CD14-positive monocyte (primary cell): ENCODE data around the gene ARRB1. TPM values are rescaled to one million over a fixed set of nuclear protein-coding genes. Genes with fewer than 3 reads are reported as not detected.

Source experiments
- DNase-seq, 3 donors: peaks; one replicate each; pipeline ENCODE4 v3.0.0-alpha.2; 2011 to 2022
- H2AFZ ChIP-seq: 2 replicates; pipeline ENCODE4 v1.6.0; 2012; ENCODE audit warnings: mild to moderate bottlenecking, low read depth, low read length, inconsistent platforms; ENCODE audit not compliant: insufficient read depth, poor library complexity, severe bottlenecking
- H3K27ac ChIP-seq, 2 donors: 1 replicate in 1 of 2; 2 replicates in 1 of 2; pipeline ENCODE4 v1.5.1; 2012 to 2013; ENCODE audit warnings: low read length in 2 of 2, control low read depth in 1 of 2, inconsistent platforms in 1 of 2, low read depth in 1 of 2, mild to moderate bottlenecking in 1 of 2
- H3K27me3 ChIP-seq, 2 donors: one replicate each; pipeline versions ENCODE4 v1.6.0 to v1.6.1; 2011 to 2013; ENCODE audit warnings: low read length in 2 of 2; ENCODE audit not compliant: control insufficient read depth in 2 of 2, insufficient read depth in 2 of 2
- H3K36me3 ChIP-seq, 2 donors: replicated peaks in 1 of 2; 1 replicate in 1 of 2; 2 replicates in 1 of 2; pipeline versions ENCODE4 v1.5.1 to v1.6.1; 2012 to 2013; ENCODE audit warnings: low read length in 2 of 2, control low read depth in 1 of 2, inconsistent platforms in 1 of 2, mild to moderate bottlenecking in 1 of 2; ENCODE audit not compliant: insufficient read depth in 2 of 2, control insufficient read depth in 1 of 2
- H3K4me1 ChIP-seq, 2 donors: 1 replicate in 1 of 2; 2 replicates in 1 of 2; pipeline versions ENCODE4 v1.5.1 to v1.6.1; 2012 to 2013; ENCODE audit warnings: low read length in 2 of 2, control low read depth in 1 of 2, inconsistent platforms in 1 of 2, mild to moderate bottlenecking in 1 of 2, moderate library complexity in 1 of 2; ENCODE audit not compliant: insufficient read depth in 2 of 2, control insufficient read depth in 1 of 2
- H3K4me2 ChIP-seq: replicated peaks from 2 replicates; pipeline ENCODE3; 2012; ENCODE audit warnings: low read length, moderate library complexity, mild to moderate bottlenecking; ENCODE audit not compliant: poor library complexity, severe bottlenecking; ENCODE audit errors: extremely low read depth
- H3K4me3 ChIP-seq, 3 experiments: fragments of 200-600 bp in 1 of 3; sonication (generic) in 1 of 3; replicated peaks in 1 of 3; 1 replicate in 2 of 3; 2 replicates in 1 of 3; pipeline ENCODE4 v1.5.1; 2011 to 2013; ENCODE audit warnings: low read length in 3 of 3, mild to moderate bottlenecking in 3 of 3, control low read depth in 2 of 3, low read depth in 2 of 3, inconsistent platforms in 1 of 3, moderate library complexity in 1 of 3
- H3K79me2 ChIP-seq: 2 replicates; pipeline ENCODE4 v1.6.0; 2012; ENCODE audit warnings: mild to moderate bottlenecking, control low read depth, inconsistent platforms, low read length, moderate library complexity; ENCODE audit not compliant: insufficient read depth
- H3K9ac ChIP-seq: 2 replicates; pipeline ENCODE4 v1.6.0; 2017; ENCODE audit warnings: low read length, mild to moderate bottlenecking; ENCODE audit not compliant: insufficient read depth, poor library complexity, severe bottlenecking
- H3K9me3 ChIP-seq, 2 donors: replicated peaks in 1 of 2; 1 replicate in 1 of 2; 2 replicates in 1 of 2; pipeline versions ENCODE4 v1.5.1 to v1.6.1; 2012 to 2013; ENCODE audit warnings: low read length in 2 of 2, control low read depth in 1 of 2; ENCODE audit not compliant: control insufficient read depth in 1 of 2, insufficient read depth in 1 of 2
- H4K20me1 ChIP-seq: 2 replicates; pipeline ENCODE4 v1.6.0; 2012; ENCODE audit warnings: mild to moderate bottlenecking, low read length, control low read depth, moderate library complexity; ENCODE audit not compliant: insufficient read depth
- H3K27ac Mint-ChIP-seq, 7 donors: one replicate each; pipeline ENCODE4 v1.8.0; 2020; ENCODE audit warnings: mild to moderate bottlenecking in 7 of 7, mixed read lengths in 7 of 7, moderate library complexity in 6 of 7, inconsistent platforms in 2 of 7
- H3K27me3 Mint-ChIP-seq, 3 donors: one replicate each; pipeline ENCODE4 v1.8.0; 2021 to 2022; ENCODE audit warnings: low read depth in 3 of 3, mild to moderate bottlenecking in 3 of 3, mixed read lengths in 3 of 3, moderate library complexity in 3 of 3, inconsistent platforms in 1 of 3
- H3K36me3 Mint-ChIP-seq, 2 donors: one replicate each; pipeline ENCODE4 v1.8.0; 2020; ENCODE audit warnings: mixed read lengths in 2 of 2, inconsistent platforms in 1 of 2, mild to moderate bottlenecking in 1 of 2
- H3K4me1 Mint-ChIP-seq: one replicate; pipeline ENCODE4 v1.8.0; 2020; ENCODE audit warnings: mild to moderate bottlenecking, mixed read lengths
- H3K4me3 Mint-ChIP-seq, 2 donors: one replicate each; pipeline ENCODE4 v1.8.0; 2020; ENCODE audit warnings: mild to moderate bottlenecking in 2 of 2, mixed read lengths in 2 of 2, moderate library complexity in 1 of 2
- H3K9me3 Mint-ChIP-seq, 7 donors: one replicate each; pipeline ENCODE4 v1.8.0; 2020 to 2022; ENCODE audit warnings: mixed read lengths in 7 of 7, mild to moderate bottlenecking in 6 of 7, moderate library complexity in 6 of 7, inconsistent platforms in 2 of 7
- CTCF ChIP-seq: fragments of 200-600 bp; IDR thresholded peaks from one replicate; pipeline ENCODE4 v1.8.0; 2022; ENCODE audit warnings: antibody characterized with exemption, mild to moderate bottlenecking
- WGBS: methylation state at CpG from one replicate; pipeline ENCODE4 v1.1.5; 2013; ENCODE audit warnings: missing lambda C conversion rate; ENCODE audit not compliant: insufficient coverage; 5-methylcytosine and 5-hydroxymethylcytosine counted together
- intact Hi-C, 2 donors: fragments of 100-400 bp; cut with micrococcal nuclease; formaldehyde crosslinking; loops; one replicate each; pipeline versions ENCODE4 v1.15.0 to v1.15.1; 2023
- polyA plus RNA-seq, 3 donors: library from polyadenylated mRNA; depleted of rRNA in 1 of 3; unstranded in 2 of 3; stranded (reverse) in 1 of 3; fragments of 300-500 nt in 2 of 3; fragments of >200 nt in 1 of 3; fragmentation: Illumina TruSeq in 2 of 3; gene quantifications; 1 replicate in 2 of 3; 2 replicates in 1 of 3; pipeline ENCODE4 v1.2.3, GENCODE V29; 2012 to 2021

ARRB1 gene
- polyA plus RNA-seq, 3 donors = 52.6 to 114 (median 66.5) TPM

- peaks cover 0 to 2% (median 0%) of the 10 kb centered on the region in 3 donors for H3K27me3 Mint-ChIP-seq
- H3K9me3 ChIP-seq = no peaks in the 10 kb centered on the region
- intact Hi-C loops = no loop called here
- no peak overlapping the region for H2AFZ ChIP-seq
- peak overlapping the region; percentile 79 to 86 for H3K27ac ChIP-seq
- peaks cover 97% of the 10 kb centered on the region for H3K79me2 ChIP-seq
- H4K20me1 ChIP-seq = peaks cover 100% of the 10 kb centered on the region
- no CpG with 5 or more reads among the region's 8 CpGs for WGBS
- peaks cover 0 to 2% (median 0%) of the 10 kb centered on the region in 7 donors for H3K9me3 Mint-ChIP-seq
- peak overlapping the region; percentile 73 to 88 for H3K4me3 Mint-ChIP-seq
- H3K9ac ChIP-seq = peak overlapping the region; percentile 41
- peaks cover 100% of the 10 kb centered on the region in 2 donors for H3K4me1 ChIP-seq
- peak overlapping the region in 1 of 3 experiments; percentile 98 for H3K4me3 ChIP-seq
- peaks cover 99% of the 10 kb centered on the region for H3K4me1 Mint-ChIP-seq
- H3K4me2 ChIP-seq = peak overlapping the region; percentile 88
- DNase-seq = peak in 1 of 3 donors; percentile 46
- peaks cover 32 to 68% of the 10 kb centered on the region in 2 donors for H3K36me3 Mint-ChIP-seq
- H3K36me3 ChIP-seq = peaks cover 0 to 31% of the 10 kb centered on the region in 2 donors
- H3K27me3 ChIP-seq = no peaks in the 10 kb centered on the region
- H3K27ac Mint-ChIP-seq = peak overlapping the region; percentile 87 to 97 (median 96)
- no peak for TF ChIP-seq CTCF
Observed at GRCh38 chr11:75338516-75339208, 12.8 kb downstream of the ARRB1 start.

GRCh38 chr11:75337195-75337654 lies 14.2 kb downstream of the ARRB1 start:
- Histone ChIP-seq H4K20me1 (peaks cover 100% of the 10 kb centered on the region), H3K4me2 (peak overlapping the region; percentile 88), H3K27ac (peak overlapping the region; percentile 52 to 86), H3K9ac (peak overlapping the region; percentile 44), H3K4me1 (peaks cover 92 to 95% of the 10 kb centered on the region in 2 donors), H3K79me2 (peaks cover 97% of the 10 kb centered on the region), H3K4me3 (peak overlapping the region in 1 of 3 experiments; percentile 56), H2AFZ (no peak overlapping the region), H3K9me3 (no peaks in the 10 kb centered on the region), H3K27me3 (no peaks in the 10 kb centered on the region), H3K36me3 (peaks cover 0 to 31% of the 10 kb centered on the region in 2 donors)
- H3K4me3 Mint-ChIP-seq = peak overlapping the region; percentile 45 to 74
- H3K27ac Mint-ChIP-seq = peak overlapping the region; percentile 84 to 94 (median 89)
- 12% methylated on average over 2 of the region's 6 CpGs for whole genome bisulfite sequencing
- peaks cover 28 to 67% of the 10 kb centered on the region in 2 donors for H3K36me3 Mint-ChIP-seq
- intact Hi-C loops = loop anchor here in 1 of 2 donors (2.0 kb wide), 1 partner anchor 16 kb away; no protein-coding TSS in a partner anchor
- peaks cover 96% of the 10 kb centered on the region for H3K4me1 Mint-ChIP-seq
- no peak for TF ChIP-seq CTCF
- peaks cover 0 to 2% (median 0%) of the 10 kb centered on the region in 3 donors for H3K27me3 Mint-ChIP-seq
- peak; percentile 74 to 96 (median 84) for DNase-seq
- H3K9me3 Mint-ChIP-seq = peaks cover 0 to 2% (median 0%) of the 10 kb centered on the region in 7 donors
